Testis (tissue), 3 donors: ENCODE results near the gene C10orf95. TPM values are rescaled to one million over a fixed set of nuclear protein-coding genes. Genes with fewer than 3 reads are reported as not detected.

ENCODE experiments used
- DNase-seq: peaks from one replicate; pipeline ENCODE4 v3.0.0-alpha.2; 2019
- H3K27ac ChIP-seq, 2 donors: fragments of 200-600 bp; sonication (generic); one replicate each; pipeline ENCODE4 v1.5.1; 2019
- H3K27me3 ChIP-seq: fragments of 200-600 bp; sonication (generic); one replicate; pipeline ENCODE4 v1.5.1; 2019
- H3K36me3 ChIP-seq: fragments of 200-600 bp; sonication (generic); one replicate; pipeline ENCODE4 v1.5.1; 2017; ENCODE audit warnings: low read depth; ENCODE audit errors: missing control alignments
- H3K4me1 ChIP-seq: fragments of 200-600 bp; sonication (generic); one replicate; pipeline ENCODE4 v1.5.1; 2019
- H3K4me3 ChIP-seq, 2 donors: fragments of 200-600 bp; sonication (generic); one replicate each; pipeline ENCODE4 v1.5.1; 2017 to 2019
- H3K9me3 ChIP-seq: fragments of 200-600 bp; sonication (generic); one replicate; pipeline ENCODE4 v1.5.1; 2017
- POLR2A ChIP-seq: fragments of 450-650 bp; IDR thresholded peaks from one replicate; pipeline ENCODE4 v1.6.1; 2017; ENCODE audit warnings: antibody characterized with exemption, mild to moderate bottlenecking, moderate library complexity
- WGBS, 2 donors: methylation state at CpG; one replicate each; pipeline ENCODE4 v1.1.5; 2018; 5-methylcytosine and 5-hydroxymethylcytosine counted together
- intact Hi-C: fragments of 100-400 bp; cut with DNase I; formaldehyde crosslinking; loops from one replicate; pipeline ENCODE4 v1.15.1; 2023; ENCODE audit warnings: low total_unique reads
- polyA plus RNA-seq: library from polyadenylated mRNA; stranded (reverse); fragments of 350-450 nt; fragmentation: Illumina TruSeq; extraction: RNeasy Lipid Tissue Mini Kit (QIAGEN cat#74804); gene quantifications from one replicate; pipeline ENCODE4 v1.2.3, GENCODE V29; 2014; ENCODE audit warnings: low read depth, low replicate concordance; ENCODE audit not compliant: insufficient read depth
- total RNA-seq, 2 donors: library from RNA; depleted of rRNA; stranded (reverse); fragments of >200 nt; gene quantifications; one replicate each; pipeline ENCODE4 v1.2.3, GENCODE V29; 2016
- TF ChIP-seq, protein P1 (sequence below), 3 experiments: fragments of 450-650 bp in 2 of 3; fragments of 200-600 bp in 1 of 3; sonication (generic) in 1 of 3; IDR thresholded peaks; one replicate each; pipeline ENCODE4 v1.5.1; 2016 to 2019; ENCODE audit warnings: antibody characterized with exemption in 3 of 3, mild to moderate bottlenecking in 2 of 3, moderate library complexity in 1 of 3

C10orf95 gene
- total and polyA plus RNA-seq, 3 donors from 2014 or later, result 0.29 to 1.3 (median 0.55) TPM

DNA sequence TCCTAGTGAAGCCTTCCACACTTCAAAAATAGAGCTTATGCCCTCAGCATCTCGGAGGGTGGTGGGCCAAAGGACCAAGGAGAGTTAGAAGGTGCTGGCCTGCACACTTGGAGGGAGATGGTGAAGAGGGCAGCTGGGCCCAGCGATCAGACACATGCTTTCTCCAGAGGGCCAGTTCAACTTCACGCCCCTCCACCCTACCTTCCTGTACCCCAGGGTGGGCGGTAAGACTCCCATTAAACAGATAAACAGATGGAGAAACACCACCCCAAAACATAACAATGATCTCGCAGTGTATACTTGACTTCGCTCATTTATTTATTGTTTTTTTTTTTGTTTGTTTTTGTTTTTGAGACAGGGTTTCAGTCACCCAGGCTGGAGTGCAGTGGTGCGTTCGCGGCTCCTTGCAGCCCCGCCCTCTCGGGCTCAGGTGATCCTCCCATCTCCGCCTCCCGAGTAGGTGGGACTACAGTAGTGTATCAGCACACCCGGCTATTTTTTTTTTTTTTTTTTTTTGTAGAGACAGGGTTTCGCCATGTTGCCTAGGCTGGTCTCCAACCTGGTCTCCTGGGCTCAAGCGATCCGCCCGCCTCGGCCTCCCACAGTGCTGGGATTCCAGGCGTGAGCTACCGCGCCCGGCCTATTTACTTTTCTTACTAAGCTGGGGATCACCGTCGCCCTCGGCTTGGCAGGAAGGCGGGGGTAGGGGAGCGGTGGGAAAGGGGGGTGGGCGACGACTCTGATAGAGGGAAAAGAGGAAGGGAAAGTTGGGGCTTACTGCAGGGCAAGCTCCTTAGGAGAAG lies 1.8 kb downstream of the C10orf95 start:
- H3K27me3 ChIP-seq, result no peaks in the 10 kb centered on the region
- 7 to 8% methylated on average over 28 to 30 of the region's 30 CpGs for WGBS, 2 donors
- H3K36me3 ChIP-seq, result no peaks in the 10 kb centered on the region
- intact Hi-C loops, result no loop called here
- TF ChIP-seq, protein P1, sequence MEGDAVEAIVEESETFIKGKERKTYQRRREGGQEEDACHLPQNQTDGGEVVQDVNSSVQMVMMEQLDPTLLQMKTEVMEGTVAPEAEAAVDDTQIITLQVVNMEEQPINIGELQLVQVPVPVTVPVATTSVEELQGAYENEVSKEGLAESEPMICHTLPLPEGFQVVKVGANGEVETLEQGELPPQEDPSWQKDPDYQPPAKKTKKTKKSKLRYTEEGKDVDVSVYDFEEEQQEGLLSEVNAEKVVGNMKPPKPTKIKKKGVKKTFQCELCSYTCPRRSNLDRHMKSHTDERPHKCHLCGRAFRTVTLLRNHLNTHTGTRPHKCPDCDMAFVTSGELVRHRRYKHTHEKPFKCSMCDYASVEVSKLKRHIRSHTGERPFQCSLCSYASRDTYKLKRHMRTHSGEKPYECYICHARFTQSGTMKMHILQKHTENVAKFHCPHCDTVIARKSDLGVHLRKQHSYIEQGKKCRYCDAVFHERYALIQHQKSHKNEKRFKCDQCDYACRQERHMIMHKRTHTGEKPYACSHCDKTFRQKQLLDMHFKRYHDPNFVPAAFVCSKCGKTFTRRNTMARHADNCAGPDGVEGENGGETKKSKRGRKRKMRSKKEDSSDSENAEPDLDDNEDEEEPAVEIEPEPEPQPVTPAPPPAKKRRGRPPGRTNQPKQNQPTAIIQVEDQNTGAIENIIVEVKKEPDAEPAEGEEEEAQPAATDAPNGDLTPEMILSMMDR (IDR thresholded peaks at IDR 0.05), result no peak
- no peak for TF ChIP-seq POLR2A
- peak overlapping the region; percentile 72 to 88 for H3K4me3 ChIP-seq
- DNase-seq, result peak; percentile 91
- H3K9me3 ChIP-seq, result no peaks in the 10 kb centered on the region
- peak overlapping the region; percentile 18 to 64 for H3K27ac ChIP-seq
- peaks cover 7% of the 10 kb centered on the region for H3K4me1 ChIP-seq

DNA sequence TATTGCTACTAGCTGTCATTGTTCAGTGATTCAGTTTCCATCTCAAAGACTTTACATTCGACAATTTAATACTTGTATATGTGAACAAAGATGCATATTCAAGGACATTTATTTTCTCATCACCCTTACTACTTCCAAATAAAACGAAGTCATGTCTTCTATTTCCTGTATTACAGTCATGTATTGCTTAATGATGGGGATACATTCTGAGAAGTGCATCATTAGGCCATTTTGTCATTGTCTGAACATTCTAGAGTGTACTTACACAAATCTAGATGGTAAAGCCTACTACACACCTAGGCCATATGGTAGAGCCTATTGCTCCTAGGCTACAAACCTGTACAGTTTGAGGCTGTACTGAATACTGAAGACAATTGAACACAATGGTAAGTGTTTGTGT lies 6.5 kb downstream of the C10orf95 start:
- WGBS, 2 donors, result 72 to 76% methylated on average over 2 of the region's 2 CpGs
- H3K36me3 ChIP-seq, result no peaks in the 10 kb centered on the region
- H3K27ac ChIP-seq, result no peak overlapping the region
- TF ChIP-seq POLR2A, result no peak
- TF ChIP-seq, protein P1 (IDR thresholded peaks at IDR 0.05), result no peak
- no peaks in the 10 kb centered on the region for H3K27me3 ChIP-seq
- no peak overlapping the region for H3K4me3 ChIP-seq
- DNase-seq, result no peak
- H3K9me3 ChIP-seq, result no peaks in the 10 kb centered on the region
- H3K4me1 ChIP-seq, result no peaks in the 10 kb centered on the region
- intact Hi-C loops, result no loop called here

DNA sequence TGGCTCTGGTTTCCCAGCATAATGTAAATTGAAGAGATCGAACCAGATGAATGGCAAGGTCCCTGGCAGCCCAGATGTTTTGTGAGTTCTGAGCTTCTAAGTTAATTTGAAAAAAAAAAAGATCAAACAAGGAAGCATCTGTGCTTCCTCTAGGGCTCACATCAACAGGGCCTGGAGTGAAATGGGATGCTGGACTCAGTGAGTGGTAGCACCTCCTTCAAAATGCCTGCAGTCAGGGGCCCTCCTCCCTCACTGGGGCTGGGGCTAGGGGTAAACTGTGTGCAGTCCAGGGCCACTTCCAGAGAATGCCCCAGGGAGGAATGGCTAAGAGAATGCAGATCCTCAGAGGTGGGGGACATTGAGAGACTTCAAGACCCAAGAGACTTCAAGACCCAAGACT lies 13.0 kb downstream of the C10orf95 start:
- 73 to 86% methylated on average over 1 of the region's 1 CpG for WGBS, 2 donors

DNA sequence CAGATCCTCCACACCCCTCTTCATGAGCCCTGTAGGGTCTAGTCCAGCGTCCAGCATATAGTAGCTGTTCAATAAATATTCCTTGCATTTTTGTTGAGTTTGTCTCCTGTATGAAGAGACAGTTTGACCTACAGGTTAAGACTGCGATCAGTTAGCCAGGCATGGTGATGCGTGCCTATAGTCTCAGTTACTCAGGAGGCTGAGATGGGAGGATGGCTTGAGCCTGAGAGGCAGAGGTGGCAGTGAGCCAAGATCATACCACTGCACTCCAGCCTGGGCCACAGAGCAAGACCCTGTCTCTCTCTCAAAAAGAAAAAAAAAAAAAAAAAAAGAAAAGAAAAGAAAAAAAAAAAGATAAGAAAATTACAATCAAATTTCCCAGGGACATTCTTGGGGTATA lies 13.8 kb downstream of the C10orf95 start:
- DNase-seq, result no peak
- peaks cover 15% of the 10 kb centered on the region for H3K4me1 ChIP-seq
- H3K27ac ChIP-seq, result no peak overlapping the region
- H3K27me3 ChIP-seq, result no peaks in the 10 kb centered on the region
- 93% methylated on average over 3 of the region's 3 CpGs for WGBS, 2 donors
- TF ChIP-seq, protein P1 (IDR thresholded peaks at IDR 0.05), result no peak
- no peak for TF ChIP-seq POLR2A
- no peaks in the 10 kb centered on the region for H3K36me3 ChIP-seq
- H3K9me3 ChIP-seq, result no peaks in the 10 kb centered on the region
- no peak overlapping the region for H3K4me3 ChIP-seq
- intact Hi-C loops, result no loop called here

More for the DNA sequence above, 13.0 kb downstream of the C10orf95 start:
- DNase-seq, result no peak
- H3K27ac ChIP-seq, result no peak overlapping the region
- H3K27me3 ChIP-seq, result no peaks in the 10 kb centered on the region
- H3K36me3 ChIP-seq, result no peaks in the 10 kb centered on the region
- TF ChIP-seq POLR2A, result no peak
- TF ChIP-seq, protein P1 (IDR thresholded peaks at IDR 0.05), result no peak
- H3K4me1 ChIP-seq, result peaks cover 15% of the 10 kb centered on the region
- intact Hi-C loops, result no loop called here
- H3K9me3 ChIP-seq, result no peaks in the 10 kb centered on the region
- no peak overlapping the region for H3K4me3 ChIP-seq

DNA sequence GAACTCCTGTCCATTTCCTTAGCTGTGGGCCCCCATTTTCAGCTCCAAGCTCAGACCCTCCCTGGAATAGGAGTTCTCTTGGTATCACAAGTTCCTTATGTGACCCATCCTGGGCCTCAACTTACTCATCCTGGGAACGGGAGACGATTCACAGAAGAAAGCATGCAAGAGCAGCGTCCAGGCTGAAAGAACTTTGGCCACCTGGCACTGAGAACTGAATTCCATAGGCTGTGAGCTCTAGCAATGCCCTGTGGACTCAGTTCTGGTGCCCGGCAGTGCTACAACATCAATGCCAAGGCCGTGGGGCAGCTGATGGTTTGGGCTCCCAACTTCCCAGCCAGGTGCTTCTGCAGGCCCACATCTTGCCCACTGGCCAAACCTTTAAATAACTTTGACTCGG lies 15.0 kb downstream of the C10orf95 start:
- 58 to 63% methylated on average over 5 to 6 of the region's 6 CpGs for WGBS, 2 donors
- no peak for DNase-seq
- TF ChIP-seq, protein P1 (IDR thresholded peaks at IDR 0.05), result no peak
- TF ChIP-seq POLR2A, result no peak
- Histone ChIP-seq H3K27ac (no peak overlapping the region), H3K4me3 (no peak overlapping the region), H3K9me3 (no peaks in the 10 kb centered on the region), H3K4me1 (peaks cover 20% of the 10 kb centered on the region), H3K36me3 (no peaks in the 10 kb centered on the region), H3K27me3 (no peaks in the 10 kb centered on the region)
- intact Hi-C loops, result no loop called here
